Transverse colon (tissue), 4 donors: Measurements from ENCODE around the gene RAI1.

ENCODE experiments used
- EP300 ChIP-seq: sonication (generic); formaldehyde crosslinking; IDR thresholded peaks from one replicate; pipeline ENCODE4 v1.6.1; 2017; ENCODE audit warnings: antibody characterized with exemption, low read depth
- POLR2A ChIP-seq: fragments of 450-650 bp; IDR thresholded peaks from one replicate; pipeline ENCODE4 v1.6.1; 2016; ENCODE audit warnings: antibody characterized with exemption, mild to moderate bottlenecking, moderate library complexity
- POLR2AphosphoS5 ChIP-seq, 3 donors: sonication (generic); formaldehyde crosslinking; IDR thresholded peaks; one replicate each; pipeline ENCODE4 v1.6.1; 2016; ENCODE audit warnings: antibody characterized with exemption in 3 of 3
- TF ChIP-seq, protein P1 (sequence below), 5 experiments: fragments of 200-600 bp in 3 of 5; fragments of 450-650 bp in 2 of 5; sonication (generic) in 3 of 5; IDR thresholded peaks; 1 replicate in 2 of 5; 2 replicates in 3 of 5; pipeline ENCODE4 v1.5.1; 2016 to 2017; ENCODE audit warnings: antibody characterized with exemption in 5 of 5, inconsistent platforms in 3 of 5, mild to moderate bottlenecking in 2 of 5, moderate library complexity in 1 of 5

DNA sequence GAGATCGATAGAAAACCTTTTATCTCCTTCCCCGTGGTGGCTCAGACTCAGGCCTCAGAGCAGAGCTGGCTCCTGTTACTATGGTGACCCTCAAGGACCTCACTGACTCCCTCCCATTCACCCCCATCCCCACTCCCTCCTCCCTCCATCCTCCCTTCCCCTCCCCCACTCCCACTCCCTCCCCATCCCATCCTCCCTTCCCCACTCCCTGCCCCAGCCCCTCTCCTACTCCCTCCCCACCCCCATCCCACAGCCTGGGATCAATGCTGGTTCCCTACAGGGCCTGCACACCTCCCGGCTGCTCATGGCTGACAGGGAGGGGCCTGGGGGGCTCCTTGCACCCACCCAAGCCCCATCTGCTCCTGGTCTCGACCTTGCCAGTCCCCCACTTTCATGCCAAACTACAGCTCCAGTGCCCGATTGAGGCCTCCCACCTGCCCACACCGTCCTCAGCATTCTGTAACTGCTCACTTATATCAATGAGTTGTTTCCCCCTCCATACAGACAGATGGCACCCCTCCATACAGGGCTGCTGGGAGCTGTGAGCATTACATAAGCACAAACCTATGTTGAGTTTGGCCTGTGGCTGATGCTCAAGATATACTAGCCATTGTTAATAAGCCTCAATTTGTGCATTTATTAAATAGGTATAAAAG is 11.6 kb upstream of the RAI1 start:
- TF ChIP-seq, protein P1, sequence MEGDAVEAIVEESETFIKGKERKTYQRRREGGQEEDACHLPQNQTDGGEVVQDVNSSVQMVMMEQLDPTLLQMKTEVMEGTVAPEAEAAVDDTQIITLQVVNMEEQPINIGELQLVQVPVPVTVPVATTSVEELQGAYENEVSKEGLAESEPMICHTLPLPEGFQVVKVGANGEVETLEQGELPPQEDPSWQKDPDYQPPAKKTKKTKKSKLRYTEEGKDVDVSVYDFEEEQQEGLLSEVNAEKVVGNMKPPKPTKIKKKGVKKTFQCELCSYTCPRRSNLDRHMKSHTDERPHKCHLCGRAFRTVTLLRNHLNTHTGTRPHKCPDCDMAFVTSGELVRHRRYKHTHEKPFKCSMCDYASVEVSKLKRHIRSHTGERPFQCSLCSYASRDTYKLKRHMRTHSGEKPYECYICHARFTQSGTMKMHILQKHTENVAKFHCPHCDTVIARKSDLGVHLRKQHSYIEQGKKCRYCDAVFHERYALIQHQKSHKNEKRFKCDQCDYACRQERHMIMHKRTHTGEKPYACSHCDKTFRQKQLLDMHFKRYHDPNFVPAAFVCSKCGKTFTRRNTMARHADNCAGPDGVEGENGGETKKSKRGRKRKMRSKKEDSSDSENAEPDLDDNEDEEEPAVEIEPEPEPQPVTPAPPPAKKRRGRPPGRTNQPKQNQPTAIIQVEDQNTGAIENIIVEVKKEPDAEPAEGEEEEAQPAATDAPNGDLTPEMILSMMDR (IDR thresholded peaks at IDR 0.05) = no peak
- TF ChIP-seq EP300 (no peak), POLR2AphosphoS5 (IDR thresholded peaks at IDR 0.05) (no peak), POLR2A (no peak)
